Urothelium cell line (cell line): ENCODE measurements around the gene PLBD2.

Source experiments
- DNase-seq: peaks from one replicate; pipeline ENCODE4 v3.0.0; 2011; ENCODE audit warnings: low spot score, mixed read lengths
- FAIRE-seq: peaks from 2 replicates; lab custom pipeline; 2011; peaks lifted over from hg19 to GRCh38; lab: Jason Lieb, UNC

Gene PLBD2

DNA sequence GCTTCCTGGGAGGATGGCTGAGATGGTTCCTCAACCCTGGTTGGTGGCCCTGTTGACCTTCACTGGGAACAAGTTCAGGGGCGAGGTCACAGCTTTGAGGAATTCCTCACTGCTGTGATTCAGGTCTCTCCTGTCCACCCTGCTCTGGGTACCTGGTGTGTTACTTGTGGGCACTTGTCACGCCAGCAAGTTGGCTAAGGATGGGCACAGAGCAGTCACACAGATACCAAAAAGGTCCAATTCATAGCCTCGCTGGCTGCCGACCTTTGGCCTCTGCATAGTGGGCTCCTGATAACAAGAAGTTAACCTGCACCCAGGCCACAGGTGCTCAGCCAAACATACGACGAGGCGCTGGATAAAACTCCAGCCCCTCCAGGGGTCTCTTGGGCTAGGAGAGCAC lies 34.1 kb downstream of the PLBD2 start:
- no peak for FAIRE-seq
- no peak for DNase-seq

DNA sequence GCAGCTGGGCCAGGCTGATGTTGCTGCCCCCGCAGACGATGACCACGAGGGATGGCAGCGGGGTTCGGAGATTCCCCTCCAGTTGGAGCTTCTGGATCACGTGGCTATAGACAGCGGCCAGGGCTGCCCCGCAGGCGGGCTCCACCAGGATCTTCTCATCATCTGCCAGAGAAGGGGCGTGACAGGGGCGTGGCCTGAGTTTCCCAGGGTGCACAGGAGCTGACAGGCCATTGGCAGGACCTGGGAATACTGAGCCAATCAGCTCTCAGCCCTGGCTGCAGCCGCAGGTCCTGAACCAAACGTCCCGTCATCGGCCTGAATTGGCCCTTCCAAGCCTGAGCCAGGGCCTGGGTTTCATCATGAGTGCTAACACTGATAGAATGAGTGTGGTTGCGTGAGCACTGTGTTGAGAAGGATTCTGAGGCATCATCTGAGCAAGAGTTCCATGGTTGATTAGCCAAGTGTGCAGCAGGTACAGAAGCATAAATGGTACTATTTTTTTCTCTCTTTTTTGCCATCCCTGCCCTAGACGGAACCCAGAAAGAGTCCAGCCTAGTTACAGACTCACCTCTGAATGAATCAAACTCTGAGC lies 34.7 kb downstream of the PLBD2 start:
- FAIRE-seq: no peak
- no peak for DNase-seq

GRCh38 chr12:113393749-113394148 lies 35.4 kb downstream of the PLBD2 start:
- no peak for DNase-seq
- FAIRE-seq: no peak

DNA sequence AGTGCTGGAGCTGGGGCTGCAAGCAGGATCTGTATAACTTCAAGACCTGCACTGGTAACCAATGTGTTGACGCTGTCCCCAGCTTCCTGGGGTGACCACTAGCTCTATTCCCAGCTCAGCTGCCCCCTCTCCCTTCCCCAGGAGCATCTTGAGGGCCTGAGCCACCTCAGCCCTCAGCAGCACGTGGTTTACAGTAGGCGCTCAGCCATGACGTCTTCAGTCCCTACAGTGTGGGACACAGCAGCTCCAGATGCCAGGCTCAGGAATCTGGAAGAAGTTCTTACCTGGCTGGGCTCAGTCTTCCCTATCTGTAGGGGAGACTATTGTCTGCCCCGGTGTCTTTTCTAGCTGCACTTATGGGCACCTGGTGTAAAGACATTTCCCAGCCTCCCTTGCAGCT lies 36.7 kb downstream of the PLBD2 start:
- FAIRE-seq (no peak), DNase-seq (no peak)

DNA sequence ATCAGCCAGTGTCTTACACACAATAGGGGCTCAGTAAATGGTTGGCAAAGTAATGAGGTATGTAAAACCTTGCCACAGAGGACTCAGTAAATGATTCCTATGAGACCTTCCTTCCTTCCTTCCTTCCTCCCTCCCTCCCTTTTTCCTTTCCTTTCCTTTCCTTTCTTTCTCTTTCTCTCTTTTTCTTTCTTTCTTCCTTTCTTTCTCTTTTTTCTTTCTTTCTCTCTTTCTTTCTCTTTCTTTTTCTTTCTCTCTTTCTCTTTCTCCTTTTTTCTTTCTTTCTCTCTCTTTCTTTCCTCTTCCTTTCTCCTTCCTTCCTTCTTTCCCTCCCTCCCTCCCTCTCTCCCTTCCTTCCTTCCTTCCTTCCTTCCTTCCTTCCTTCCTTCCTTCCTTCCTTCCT lies 37.8 kb downstream of the PLBD2 start:
- FAIRE-seq (no peak), DNase-seq (no peak)

DNA sequence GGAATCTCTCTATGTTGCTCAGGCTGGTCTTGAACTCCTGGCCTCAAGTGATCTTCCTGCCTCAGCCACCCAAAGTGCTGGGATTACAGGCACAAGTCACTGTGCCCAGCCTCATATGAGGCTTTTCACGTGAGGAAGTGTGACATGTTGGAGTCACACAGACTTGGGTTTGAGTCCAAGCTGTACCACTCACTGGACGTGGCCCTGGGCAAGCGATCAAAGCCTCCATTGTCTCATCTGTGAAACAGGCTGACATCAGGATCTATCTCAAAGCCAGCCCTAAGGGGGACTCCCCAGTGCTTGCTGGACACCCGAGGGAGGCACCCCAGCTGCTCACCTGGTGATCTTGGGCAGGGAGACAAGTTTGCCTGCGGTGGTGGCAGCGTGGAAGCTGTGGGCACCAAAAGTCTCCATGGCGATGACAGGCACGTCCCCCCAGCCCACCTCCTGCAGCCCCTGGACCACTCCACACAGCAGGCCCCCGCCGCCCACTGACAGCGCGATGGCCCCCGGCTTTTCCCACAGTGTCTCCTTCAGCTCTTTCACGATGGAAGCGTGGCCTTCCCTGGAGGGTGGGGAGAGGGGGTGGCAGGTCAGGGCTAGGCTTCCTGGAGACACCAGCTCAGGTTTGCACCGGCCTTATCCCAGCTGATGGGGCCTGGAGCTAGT lies 38.6 kb downstream of the PLBD2 start:
- no peak for FAIRE-seq

GRCh38 chr12:113397497-113398197 lies 39.3 kb downstream of the PLBD2 start:
- no peak for DNase-seq
- FAIRE-seq: no peak

More for the DNA sequence above, 38.6 kb downstream of the PLBD2 start:
- no peak for DNase-seq

DNA sequence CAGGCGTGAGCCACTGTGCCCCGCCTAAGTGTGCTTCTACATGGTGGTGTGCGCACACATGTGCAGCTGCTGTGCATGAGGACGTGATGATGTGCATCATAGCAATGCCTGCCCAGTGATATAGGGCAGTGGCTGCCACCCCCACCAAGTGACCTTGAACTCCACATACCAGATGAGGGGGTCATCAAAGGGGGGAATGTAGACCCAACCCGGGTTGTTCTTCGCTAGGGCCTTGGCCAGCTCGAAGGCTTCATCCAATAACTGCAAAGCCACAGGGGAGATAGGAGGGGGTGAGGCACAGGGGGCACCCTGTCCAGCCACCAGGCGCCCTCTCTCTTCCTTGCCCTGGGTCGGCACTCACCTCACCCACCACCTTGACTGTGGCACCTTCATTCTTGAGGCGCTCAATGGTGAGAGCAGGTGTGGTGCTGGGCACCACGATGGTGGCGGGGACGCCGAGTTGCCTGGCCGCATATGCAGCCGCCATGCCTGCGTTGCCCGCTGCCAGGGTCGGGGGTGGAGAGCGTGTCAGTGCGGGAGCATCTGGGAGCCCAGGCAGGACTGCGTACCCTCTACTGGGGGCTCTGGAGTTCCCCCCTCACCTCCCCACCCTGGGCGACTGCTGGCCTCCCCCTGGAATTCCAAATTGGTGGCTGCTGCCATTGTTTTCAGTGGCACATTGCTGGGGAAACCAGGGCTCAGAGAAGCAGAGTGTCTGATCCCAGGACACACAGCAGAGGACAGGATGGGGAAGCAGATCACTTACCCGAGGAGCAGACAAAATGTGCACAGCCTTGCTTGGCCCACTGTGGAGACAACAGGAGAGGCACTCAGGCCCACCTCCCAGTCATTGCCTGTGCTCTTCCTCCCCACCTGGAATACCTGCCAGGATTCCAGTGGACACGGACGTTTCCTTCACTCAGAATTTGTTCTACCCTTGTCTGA lies 40.2 kb downstream of the PLBD2 start:
- no peak for FAIRE-seq

GRCh38 chr12:113399490-113399889 lies 41.1 kb downstream of the PLBD2 start:
- DNase-seq: no peak
- FAIRE-seq: no peak

More for the DNA sequence above, 40.2 kb downstream of the PLBD2 start:
- no peak for DNase-seq

- FAIRE-seq: no peak
These were observed 42.0 kb downstream of the PLBD2 start for GRCh38 chr12:113400362-113400761.

DNA sequence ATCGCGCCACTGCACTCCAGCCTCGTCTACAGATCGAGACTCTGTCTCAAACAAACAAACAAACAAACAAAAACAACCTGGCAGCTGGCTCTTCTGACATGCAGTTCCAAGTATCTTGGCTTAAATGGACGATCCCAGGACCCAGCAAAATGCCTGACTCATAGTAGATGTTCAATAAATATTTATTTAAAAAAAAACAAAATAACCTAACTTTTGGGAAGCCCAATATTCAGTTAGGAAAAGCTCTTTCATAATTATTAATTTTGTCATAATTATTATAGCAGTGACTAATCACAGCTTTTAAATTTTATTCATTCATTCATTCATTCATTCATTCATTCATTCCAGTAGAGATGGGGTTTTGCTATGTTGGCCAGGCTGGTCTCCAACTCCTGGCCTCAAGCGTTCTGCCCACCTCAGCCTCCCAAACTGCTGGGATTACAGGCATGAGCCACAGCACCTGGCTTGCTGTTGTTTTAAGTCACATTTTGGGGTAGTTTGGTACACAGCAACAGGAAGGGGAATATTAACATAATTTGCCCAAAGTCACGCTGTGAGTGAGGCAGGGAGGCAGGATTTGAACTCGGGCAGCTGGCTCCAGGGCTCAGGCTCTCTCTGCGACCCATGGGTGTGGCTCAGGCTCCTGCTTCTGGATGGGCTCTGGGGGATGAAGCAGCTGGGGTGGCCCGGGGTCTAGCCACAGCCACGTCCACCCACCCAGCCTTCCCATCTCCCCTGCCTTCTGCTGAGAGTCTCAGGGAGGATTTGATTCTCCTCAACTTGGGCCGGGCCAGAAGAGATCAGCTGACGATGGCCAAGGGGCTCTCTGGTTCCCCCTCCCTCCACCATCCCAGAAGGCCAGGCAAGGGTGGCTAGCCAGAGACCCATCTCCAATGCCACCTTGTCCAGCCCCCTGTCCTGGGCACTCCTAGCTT lies 42.9 kb downstream of the PLBD2 start:
- DNase-seq (no peak), FAIRE-seq (no peak)

More at GRCh38 chr12:113400362-113400761, 42.0 kb downstream of the PLBD2 start:
- no peak for DNase-seq

DNA sequence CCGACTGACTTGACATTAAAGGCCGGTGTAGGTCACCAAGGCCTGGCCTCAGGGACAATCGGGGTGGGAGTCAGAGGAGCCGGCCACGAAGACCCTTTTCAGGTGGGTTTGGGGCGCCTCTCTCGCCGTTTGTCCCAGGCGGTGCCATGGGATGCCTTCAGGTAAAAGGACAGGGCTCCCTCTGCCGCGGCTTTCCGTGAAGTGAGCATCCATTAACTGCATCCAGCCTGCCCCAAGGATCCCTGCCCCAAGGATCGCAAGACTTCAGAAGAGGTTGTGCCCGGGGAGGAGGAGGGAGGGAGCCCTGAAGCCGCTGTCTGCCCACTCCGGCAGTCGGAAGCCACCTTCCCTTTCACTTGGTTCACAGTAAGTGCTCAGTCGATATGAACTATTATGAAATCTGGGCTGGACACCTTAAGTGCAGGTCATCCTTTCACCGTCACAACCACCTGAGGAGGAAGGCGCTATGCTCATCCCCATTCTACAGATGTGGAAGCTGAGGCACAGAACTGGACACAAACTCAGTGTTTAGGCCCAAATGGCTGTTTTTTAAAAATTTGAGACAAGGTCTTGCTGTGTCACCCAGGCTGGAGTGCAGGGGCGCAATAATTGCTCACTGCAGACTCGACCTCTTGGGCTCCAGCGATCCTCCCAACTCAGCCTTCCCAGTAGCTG lies 44.3 kb downstream of the PLBD2 start:
- DNase-seq (no peak), FAIRE-seq (no peak)

DNA sequence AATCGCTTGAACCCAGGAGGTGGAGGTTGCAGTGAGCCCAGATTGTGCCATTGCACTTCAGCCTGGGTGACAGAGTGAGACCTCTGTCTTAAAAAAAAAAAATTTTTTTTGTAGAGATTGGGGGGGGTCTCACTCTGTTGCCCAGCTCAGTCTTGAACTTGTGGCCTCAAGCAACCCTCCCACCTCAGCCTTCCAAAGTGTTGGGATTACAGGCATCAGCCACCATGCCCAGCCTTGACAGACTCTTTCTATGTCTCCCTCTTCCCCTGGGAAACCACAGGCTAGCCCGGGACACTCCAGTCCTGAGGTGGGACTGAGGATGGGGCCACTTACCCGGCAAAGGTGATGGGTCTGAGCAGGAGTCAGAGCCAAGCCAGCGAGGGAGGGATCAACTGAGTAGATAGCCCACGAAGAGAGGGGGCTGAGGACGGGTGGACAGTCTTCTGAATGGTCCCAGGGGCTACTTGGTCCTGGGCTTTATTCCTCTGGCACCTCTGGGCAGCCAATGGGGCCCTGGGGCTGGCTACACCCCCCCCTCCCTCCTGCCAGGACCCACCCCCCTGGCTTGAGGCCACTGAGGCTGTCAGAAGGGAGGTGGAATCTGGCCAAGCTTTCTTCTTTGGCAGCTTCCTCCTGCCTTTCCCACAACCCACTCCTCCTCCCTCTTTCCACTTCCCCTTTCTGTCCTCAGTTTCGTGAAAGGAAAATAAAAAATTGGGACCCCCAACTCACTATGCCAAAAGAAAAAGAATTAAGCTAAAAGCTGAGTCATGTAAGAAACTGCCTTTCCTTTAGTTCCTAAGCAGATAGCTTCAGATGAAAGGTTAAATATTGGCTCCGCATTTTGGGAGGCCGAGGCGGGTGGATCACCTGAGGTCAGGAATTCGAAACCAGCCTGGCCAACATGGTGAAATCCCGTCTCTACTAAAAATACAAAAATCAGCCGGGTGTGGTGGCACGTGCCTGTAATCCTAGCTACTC lies 45.3 kb downstream of the PLBD2 start, which contains the start of gene SDS:
Gene SDS (minus strand): TSS at position 453 of the 981 bp plus-strand sequence. CDS start 4,179 bp downstream, outside the sequence.
- FAIRE-seq: no peak
- peak; percentile 72 for DNase-seq

DNA sequence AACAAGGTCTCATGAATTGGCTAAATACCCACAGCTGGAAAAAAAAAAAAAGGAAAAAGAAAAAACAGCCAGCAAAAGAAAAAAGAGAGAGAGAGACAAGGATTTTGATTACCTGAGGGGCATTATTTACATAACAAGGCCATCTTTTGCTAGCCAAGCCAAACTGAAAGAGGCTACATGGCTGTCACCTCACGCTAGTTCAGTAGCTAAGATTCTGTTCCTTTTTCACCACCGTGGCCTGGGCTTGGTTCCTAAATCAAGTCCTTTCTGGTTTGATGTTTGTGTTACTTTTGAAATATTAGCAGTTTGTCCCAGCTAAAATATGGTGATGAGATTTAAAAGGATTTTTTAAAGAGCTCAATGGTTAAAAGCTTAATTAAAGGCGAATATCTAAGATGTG lies 47.3 kb downstream of the PLBD2 start:
- FAIRE-seq: no peak
- no peak for DNase-seq

GRCh38 chr12:113407931-113408600 lies 49.7 kb downstream of the PLBD2 start:
- FAIRE-seq: no peak
- DNase-seq: no peak

GRCh38 chr12:113408756-113409298 lies 50.4 kb downstream of the PLBD2 start:
- FAIRE-seq: no peak
- no peak for DNase-seq

DNA sequence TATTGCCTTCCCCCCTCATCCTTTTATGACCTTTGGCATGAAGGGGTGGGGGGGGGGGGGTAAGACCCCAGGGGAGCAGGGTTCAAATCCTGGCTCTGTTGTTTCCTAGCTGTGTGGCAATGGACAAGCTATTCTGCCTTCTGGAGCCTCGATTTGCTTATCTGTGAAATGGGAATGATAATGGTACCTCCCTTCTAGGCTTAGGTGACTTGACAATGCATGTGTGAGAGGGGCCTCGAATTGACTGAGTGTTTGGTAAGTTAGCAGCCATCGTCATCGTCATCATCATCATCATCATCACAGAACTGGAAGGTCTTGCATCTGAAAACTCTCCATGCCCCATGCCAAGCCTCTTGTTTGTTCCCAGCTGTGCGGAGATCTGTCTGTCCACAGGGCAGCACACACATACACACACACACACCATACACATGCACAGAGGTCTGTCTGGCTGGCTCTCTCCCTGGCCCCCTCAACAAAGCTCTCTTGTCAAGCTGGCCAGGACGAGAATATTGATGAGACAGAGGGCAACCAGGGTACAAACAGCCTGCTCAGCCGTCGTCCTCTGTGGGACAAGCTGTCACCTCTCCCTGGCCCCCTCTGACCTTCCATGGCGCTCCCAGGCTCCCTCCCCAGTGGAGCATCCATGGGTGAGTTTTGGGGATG lies 51.2 kb downstream of the PLBD2 start:
- FAIRE-seq: no peak
- DNase-seq: no peak
